HAP-1 (cell line): ENCODE results near the gene TXNDC8.
"Not testable (repeated sequence)": the region's sequence is repeated elsewhere in the genome, so short reads cannot be mapped to it uniquely, and the experiment has no call there.

Source experiments
- DNase-seq, 2 experiments: peaks; one replicate each; pipeline ENCODE4 v3.0.0-alpha.2; 2016 to 2020; ENCODE audit warnings: low spot score in 2 of 2
- H3K27me3 ChIP-seq: fragments of 250-450 bp; sonication (Bioruptor Pico); 2 replicates; pipeline ENCODE4 v1.5.1; 2020; ENCODE audit warnings: low read depth, mild to moderate bottlenecking, moderate library complexity
- H3K36me3 ChIP-seq: fragments of 250-450 bp; sonication (Bioruptor Pico); replicated peaks from 2 replicates; pipeline ENCODE4 v1.5.1; 2020; ENCODE audit warnings: mild to moderate bottlenecking
- H3K4me1 ChIP-seq: fragments of 250-450 bp; sonication (Bioruptor Pico); 2 replicates; pipeline ENCODE4 v1.5.1; 2020; ENCODE audit warnings: mild to moderate bottlenecking
- H3K4me3 ChIP-seq: fragments of 250-450 bp; sonication (Bioruptor Pico); 2 replicates; pipeline ENCODE4 v1.5.1; 2020; ENCODE audit warnings: mild to moderate bottlenecking, moderate library complexity
- H3K9me3 ChIP-seq: fragments of 250-450 bp; sonication (Bioruptor Pico); 2 replicates; pipeline ENCODE4 v1.5.1; 2020; ENCODE audit warnings: mild to moderate bottlenecking, moderate library complexity
- in situ Hi-C: fragments of 300-500 bp; cut with MboI; formaldehyde crosslinking; loops from 3 replicates; pipeline ENCODE4 v1.14.3; 2020; ENCODE audit warnings: low sequenced_read_pairs, inconsistent platforms, mixed read lengths

TXNDC8 gene

DNA sequence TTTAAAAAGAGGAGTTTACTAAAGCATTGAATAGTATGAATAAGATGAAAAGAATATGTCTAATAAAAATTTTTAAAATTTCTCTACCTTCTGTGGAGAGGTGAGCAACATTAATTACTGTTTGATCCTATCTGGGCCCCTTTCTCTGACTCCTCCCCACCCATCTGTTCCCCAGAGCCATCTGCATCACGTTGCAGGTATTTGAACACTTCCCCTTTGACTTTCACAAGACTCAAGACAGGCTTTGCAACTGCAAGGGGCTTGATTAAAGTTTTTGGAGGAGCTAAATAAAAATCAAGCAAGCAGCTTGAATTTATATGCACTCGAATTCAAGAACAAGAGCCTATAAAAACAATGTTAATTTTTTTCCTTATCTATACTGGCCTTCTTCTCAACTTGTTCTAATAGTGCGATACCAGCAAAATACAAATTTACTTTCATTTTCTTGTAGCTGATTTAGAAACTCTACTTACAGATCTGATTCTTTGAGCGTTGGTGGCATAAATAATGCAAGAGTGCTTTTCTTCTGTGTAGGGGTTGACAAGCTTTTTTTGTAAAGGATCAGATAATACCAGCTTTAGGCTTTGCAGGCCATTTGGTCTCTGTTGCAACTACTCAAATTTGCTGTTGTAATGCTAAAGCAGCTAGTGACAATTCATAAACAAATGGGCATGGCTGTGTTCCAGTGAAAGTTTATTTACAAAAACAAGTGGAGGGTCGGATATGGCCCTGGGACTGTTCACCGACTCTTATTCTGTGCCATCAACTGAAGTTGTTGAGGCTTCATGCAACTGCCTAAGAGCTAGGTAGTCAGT is 21.2 kb downstream of the TXNDC8 start:
- H3K4me3 ChIP-seq: no peak overlapping the region
- in situ Hi-C loops: no loop called here
- H3K9me3 ChIP-seq: no peaks in the 10 kb centered on the region
- H3K4me1 ChIP-seq: no peaks in the 10 kb centered on the region
- H3K36me3 ChIP-seq: no peaks in the 10 kb centered on the region
- no peaks in the 10 kb centered on the region for H3K27me3 ChIP-seq
- DNase-seq: peak in 1 of 2 experiments; percentile 2

DNA sequence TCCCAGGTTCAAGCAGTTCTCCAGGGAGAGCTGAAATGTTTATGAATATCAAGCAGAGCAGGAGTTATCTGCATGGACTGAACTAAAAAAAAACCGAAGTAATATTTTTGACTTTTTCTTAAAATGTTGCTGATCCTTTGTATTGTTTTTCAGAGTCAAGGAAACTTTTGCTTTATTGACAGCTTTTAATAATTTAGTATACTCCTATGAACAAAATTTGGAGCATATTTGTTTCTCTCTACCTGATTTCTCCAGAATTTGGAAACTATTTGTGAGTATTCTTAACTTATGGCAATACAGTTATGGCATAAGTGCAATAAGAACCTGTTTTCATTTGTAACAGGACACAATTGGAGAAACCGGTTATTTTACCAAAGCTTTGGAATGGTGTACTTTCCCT is 25.7 kb downstream of the TXNDC8 start:
- DNase-seq, H3K4me1 ChIP-seq, H3K9me3 ChIP-seq, H3K27me3 ChIP-seq, H3K36me3 ChIP-seq, in situ Hi-C loops, H3K4me3 ChIP-seq: not testable (repeated sequence)

DNA sequence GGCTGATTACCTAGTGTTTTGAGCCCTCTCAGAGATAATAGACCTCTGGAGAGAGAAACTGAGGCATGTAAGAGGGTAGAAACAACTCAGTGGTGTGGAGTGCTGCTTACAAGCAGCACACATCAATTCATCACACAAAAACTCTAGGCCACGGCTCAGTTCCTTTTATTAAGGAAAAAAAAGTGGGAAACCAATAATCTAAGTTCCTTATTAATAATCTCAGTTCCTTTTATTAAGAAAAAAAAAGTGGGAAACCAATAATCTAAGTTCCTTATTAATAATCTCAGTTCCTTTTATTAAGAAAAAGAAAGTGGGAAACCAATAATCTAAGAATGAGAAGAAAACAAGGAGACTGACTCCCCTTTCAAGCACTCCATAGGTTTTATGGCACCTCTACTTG is 28.0 kb downstream of the TXNDC8 start:
- no peaks in the 10 kb centered on the region for H3K27me3 ChIP-seq

DNA sequence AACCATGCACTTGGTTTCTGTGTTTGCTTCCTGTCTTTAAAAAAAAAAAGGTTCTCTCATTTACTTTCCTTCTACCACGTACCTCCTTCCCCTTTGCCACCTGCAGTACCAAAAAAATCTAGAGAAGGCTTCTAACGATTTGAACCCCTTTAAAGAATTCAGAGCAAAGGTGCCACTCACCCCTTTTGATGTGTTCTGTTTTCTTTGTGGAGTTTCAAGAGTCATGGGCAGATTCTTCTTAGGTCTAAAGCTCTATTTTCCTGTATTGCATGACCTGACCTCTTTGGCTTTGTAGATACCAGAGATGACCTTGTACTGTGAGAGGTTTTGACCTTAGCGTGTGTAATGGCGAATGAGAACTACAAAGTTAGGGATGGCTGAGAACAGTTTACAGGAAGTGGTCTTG is 29.0 kb downstream of the TXNDC8 start:
- Histone ChIP-seq H3K9me3 (no peaks in the 10 kb centered on the region), H3K36me3 (no peaks in the 10 kb centered on the region), H3K27me3 (no peaks in the 10 kb centered on the region), H3K4me1 (no peaks in the 10 kb centered on the region), H3K4me3 (no peak overlapping the region)
- DNase-seq: no peak
- in situ Hi-C loops: no loop called here

More for the DNA sequence above, 28.0 kb downstream of the TXNDC8 start:
- H3K4me3 ChIP-seq: no peak overlapping the region
- H3K4me1 ChIP-seq: no peaks in the 10 kb centered on the region
- in situ Hi-C loops: no loop called here
- H3K9me3 ChIP-seq: no peaks in the 10 kb centered on the region
- no peaks in the 10 kb centered on the region for H3K36me3 ChIP-seq
- DNase-seq: no peak

DNA sequence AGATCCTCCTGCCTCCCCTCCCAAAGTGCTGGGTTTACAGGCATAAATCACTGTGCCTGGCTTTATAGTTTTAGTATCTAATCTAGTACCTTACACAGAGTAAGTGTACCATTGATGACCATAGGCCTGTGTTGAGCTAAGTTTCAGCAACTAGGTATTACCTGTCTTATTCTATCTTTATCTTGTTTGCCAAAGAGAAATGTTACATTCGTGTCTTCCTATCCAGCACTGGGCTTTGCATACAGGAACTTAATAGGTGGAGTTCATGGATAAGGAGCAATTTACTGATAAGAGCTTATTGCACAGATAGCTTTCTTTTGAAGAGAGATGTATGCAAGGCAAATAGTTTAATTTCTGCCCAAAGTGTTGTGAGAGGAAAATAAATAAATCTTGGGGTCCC is 30.5 kb downstream of the TXNDC8 start:
- in situ Hi-C loops: no loop called here
- H3K4me1 ChIP-seq: no peaks in the 10 kb centered on the region
- no peaks in the 10 kb centered on the region for H3K9me3 ChIP-seq
- H3K36me3 ChIP-seq: no peaks in the 10 kb centered on the region
- no peak for DNase-seq
- no peak overlapping the region for H3K4me3 ChIP-seq
- H3K27me3 ChIP-seq: no peaks in the 10 kb centered on the region

DNA sequence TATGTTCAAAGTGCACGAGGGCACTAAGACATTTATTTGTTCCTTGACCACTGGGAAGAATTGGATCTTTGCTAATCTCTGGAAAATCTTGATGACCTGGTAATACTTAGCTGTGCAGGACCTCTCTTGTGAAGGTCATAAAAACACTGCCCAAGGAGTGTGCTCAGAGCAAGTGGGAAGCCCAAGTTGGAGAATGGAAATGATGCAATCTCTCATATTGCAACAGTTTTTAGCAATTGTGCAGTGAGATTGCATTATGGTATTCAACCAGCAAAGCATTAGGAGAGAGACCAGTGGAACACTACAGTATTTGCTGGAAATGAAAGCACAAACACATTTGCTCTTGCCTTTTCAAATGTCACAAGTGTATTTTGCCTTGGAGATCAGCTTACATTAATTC is 34.5 kb downstream of the TXNDC8 start:
- H3K36me3 ChIP-seq: no peaks in the 10 kb centered on the region
- no peak overlapping the region for H3K4me3 ChIP-seq
- no peak for DNase-seq
- H3K4me1 ChIP-seq: no peaks in the 10 kb centered on the region
- H3K9me3 ChIP-seq: no peaks in the 10 kb centered on the region
- in situ Hi-C loops: no loop called here
- no peaks in the 10 kb centered on the region for H3K27me3 ChIP-seq

DNA sequence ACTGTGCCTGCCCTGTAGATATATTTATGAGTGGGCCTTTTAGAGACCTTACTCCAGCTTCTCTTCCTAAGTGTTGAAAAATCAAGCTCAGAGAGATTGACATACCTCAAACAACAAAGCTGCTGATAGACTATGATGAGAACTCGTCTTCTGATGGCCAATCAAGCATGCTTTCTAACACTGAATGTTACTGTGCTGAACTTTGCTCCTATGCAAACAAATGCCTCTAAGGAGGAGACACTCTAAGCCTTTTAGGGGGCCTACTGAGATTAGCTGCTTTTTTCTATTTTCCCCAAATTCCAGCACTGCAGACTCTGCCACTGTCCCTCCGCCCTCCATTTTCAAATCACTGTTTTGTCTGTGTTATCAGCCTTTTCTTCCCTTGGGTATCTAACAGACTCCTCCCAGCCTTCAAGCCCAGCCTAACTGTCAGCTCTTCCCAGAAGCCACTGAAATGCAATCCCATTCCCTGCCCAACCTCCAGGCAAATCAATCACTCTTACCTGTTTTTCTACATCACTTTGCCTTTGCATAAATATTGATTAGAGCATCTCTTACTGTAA is 39.5 kb downstream of the TXNDC8 start:
- no peaks in the 10 kb centered on the region for H3K4me1 ChIP-seq
- no peak overlapping the region for H3K4me3 ChIP-seq
- no peaks in the 10 kb centered on the region for H3K9me3 ChIP-seq
- no peaks in the 10 kb centered on the region for H3K36me3 ChIP-seq
- DNase-seq: no peak
- no peaks in the 10 kb centered on the region for H3K27me3 ChIP-seq
- in situ Hi-C loops: no loop called here

DNA sequence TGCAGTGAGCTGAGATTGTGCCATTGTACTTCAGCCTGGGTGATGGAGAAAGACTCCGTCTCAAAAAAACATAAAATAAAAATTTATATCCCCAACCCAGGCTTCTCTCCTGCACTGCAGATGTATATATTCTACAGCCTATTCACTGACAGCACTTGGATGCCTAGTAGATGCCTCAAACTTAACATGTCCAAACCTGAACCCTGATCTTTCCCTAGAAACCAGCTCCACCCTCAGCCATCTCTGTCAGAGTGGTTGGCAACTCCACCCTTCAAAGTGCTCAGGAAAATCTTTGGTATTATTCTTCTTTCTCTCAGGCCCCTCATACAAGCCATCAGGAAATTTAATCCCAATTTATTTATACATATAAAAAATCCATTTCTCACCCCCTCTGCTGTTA is 44.4 kb downstream of the TXNDC8 start:
- Histone ChIP-seq H3K4me3 (no peak overlapping the region), H3K9me3 (no peaks in the 10 kb centered on the region), H3K36me3 (no peaks in the 10 kb centered on the region), H3K27me3 (no peaks in the 10 kb centered on the region), H3K4me1 (no peaks in the 10 kb centered on the region)
- no peak for DNase-seq
- in situ Hi-C loops: no loop called here

DNA sequence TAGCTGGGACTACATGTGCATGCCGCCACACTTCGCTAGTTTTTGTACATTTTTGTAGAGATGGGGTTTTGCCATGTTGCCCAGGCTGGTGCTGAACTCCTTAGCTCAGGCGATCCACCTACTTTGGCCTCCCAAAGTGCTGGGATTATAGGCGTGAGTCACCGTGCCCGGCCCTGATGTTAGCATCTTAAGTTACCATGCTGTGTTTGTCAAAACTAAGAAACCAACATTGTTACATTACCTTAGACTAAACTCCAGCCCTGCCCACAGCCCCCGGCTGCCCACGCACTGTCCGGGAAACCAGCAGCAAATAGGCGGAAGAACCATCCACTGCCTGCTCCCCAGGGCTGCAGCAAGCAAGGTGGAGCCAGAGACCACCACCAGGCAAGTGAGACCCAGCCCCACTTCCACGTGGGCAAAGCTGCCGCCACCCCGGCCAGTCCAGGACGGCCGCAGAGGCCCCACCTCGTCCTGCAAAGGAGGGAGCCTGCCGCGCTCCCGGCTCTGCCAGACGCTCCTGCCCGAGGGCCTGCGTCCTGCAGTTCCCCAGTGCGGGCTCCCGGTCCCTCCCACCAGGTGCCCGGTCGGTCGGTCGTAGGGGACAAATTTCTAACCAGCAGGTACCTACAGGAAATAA is 45.6 kb downstream of the TXNDC8 start:
- no peak for DNase-seq
- no peaks in the 10 kb centered on the region for H3K36me3 ChIP-seq
- in situ Hi-C loops: no loop called here
- no peaks in the 10 kb centered on the region for H3K9me3 ChIP-seq
- H3K27me3 ChIP-seq: no peaks in the 10 kb centered on the region
- H3K4me3 ChIP-seq: no peak overlapping the region
- H3K4me1 ChIP-seq: no peaks in the 10 kb centered on the region

DNA sequence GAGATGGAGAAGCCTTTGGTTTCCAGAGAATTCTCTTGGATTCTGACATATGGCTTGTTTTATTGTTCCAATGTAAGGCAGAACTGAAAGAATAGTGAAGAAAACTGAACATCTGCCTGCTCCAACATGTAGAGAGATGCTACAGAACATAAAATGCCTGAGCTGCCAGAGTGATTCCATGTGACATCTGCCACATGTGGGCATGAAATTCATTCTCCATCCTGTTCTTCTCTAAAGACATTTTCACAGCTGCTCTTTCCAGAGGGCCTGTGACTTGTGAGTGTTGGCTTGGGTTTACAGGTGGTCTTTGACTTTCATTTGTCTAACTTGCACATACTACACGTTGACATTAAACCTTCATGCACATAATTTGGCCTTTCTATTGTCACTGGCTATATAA is 47.7 kb downstream of the TXNDC8 start:
- Histone ChIP-seq H3K27me3 (no peaks in the 10 kb centered on the region), H3K9me3 (no peaks in the 10 kb centered on the region), H3K4me3 (no peak overlapping the region), H3K4me1 (no peaks in the 10 kb centered on the region), H3K36me3 (no peaks in the 10 kb centered on the region)
- in situ Hi-C loops: no loop called here
- no peak for DNase-seq

DNA sequence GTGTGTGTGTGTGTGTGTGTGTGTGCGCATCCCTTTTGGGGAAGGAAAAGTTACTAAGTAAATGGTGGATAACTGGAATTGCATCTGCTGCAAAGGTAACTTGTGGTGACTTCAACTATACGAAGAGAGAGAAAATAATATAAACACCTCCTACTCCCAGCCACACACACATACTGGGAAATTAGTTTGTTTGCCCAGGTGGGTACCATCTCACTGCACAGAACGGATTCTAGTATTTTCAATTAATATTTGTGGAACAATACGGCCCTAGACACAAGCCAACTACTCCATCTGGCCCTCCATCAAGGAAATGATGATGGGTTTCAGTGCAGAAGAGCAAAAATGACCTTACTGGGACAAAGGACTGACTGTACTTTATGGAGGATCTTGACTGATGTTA is 49.2 kb downstream of the TXNDC8 start:
- in situ Hi-C loops: no loop called here
- Histone ChIP-seq H3K27me3 (no peaks in the 10 kb centered on the region), H3K4me3 (no peak overlapping the region), H3K4me1 (no peaks in the 10 kb centered on the region), H3K9me3 (no peaks in the 10 kb centered on the region), H3K36me3 (no peaks in the 10 kb centered on the region)
- no peak for DNase-seq

DNA sequence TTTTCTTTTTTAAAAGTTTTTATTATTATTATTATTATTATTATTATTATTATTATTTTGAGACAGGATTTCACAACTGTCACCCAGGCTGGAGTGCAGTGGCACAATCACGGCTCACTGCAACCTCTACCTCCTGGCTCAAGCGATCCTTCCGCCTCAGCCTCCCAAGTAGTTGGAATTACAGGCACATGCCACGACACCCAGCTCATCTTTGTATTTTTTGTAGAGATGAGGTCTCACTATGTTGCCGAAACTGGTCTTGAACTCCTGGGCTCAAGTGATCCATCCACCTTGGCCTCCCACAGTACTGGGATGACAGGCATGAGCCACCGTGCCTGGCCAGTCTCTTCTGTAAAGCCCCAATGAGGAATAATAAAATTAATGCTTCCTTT is 50.4 kb downstream of the TXNDC8 start:
- Histone ChIP-seq H3K36me3 (no peaks in the 10 kb centered on the region), H3K9me3 (no peaks in the 10 kb centered on the region), H3K27me3 (no peaks in the 10 kb centered on the region), H3K4me3 (no peak overlapping the region), H3K4me1 (no peaks in the 10 kb centered on the region)
- no peak for DNase-seq
- in situ Hi-C loops: no loop called here

DNA sequence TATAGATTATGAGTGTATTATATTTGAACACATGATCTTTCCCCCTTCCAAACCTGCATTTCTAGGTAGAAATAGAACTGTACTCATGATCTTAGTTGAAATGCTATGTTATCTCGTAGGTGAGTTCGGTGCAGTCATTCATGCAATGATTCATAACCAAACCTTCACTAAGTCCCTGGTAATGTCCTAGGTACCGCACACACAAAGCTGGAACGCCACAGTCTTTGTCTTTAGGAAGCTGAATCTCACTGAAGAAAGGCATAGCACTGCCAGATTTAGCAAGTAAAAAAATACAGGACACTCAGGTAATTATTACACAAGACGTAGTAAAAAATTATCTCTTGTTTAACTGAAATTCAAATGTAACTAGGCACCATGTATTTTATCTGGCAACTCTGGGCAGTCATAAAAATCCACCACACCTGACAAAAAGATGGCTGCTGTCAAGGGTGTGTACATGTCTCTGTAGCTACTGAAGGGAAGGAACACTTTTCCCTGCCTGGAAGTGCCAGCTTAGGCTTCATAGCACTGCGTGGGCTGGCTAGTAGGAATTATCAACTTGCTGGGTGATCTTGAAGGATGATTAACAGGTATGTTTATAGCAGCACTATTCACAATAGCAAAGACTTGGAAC is 53.3 kb downstream of the TXNDC8 start:
- H3K36me3 ChIP-seq: no peaks in the 10 kb centered on the region
- DNase-seq: no peak
- H3K9me3 ChIP-seq: no peaks in the 10 kb centered on the region
- in situ Hi-C loops: no loop called here
- no peaks in the 10 kb centered on the region for H3K27me3 ChIP-seq
- H3K4me3 ChIP-seq: no peak overlapping the region
- no peaks in the 10 kb centered on the region for H3K4me1 ChIP-seq

DNA sequence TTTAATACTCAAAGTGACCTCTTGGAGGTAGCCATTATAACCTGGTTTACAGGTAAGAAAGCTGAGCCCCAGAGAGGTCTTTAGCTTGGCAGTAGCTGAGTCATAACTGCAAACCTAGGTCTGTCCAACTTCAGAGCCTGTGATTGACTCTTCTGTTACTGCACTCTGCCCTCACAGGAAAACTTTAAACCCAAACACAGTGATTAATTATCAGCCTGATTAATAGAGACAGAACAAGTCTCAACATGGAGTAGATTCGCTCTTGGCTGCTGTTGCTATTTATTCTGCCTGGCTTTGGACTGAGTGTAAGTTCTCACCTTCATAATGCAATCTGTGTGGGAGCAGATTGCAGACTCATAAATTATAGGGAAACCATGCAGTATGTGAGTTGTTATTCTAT is 53.9 kb downstream of the TXNDC8 start:
- no peaks in the 10 kb centered on the region for H3K9me3 ChIP-seq
- no peaks in the 10 kb centered on the region for H3K27me3 ChIP-seq
- no peak for DNase-seq
- no peak overlapping the region for H3K4me3 ChIP-seq
- in situ Hi-C loops: no loop called here
- no peaks in the 10 kb centered on the region for H3K36me3 ChIP-seq
- H3K4me1 ChIP-seq: no peaks in the 10 kb centered on the region
